ENCODE data around the gene HPCAL1.

Gene HPCAL1

GRCh38 chr2:10377052-10377746 lies 74.5 kb downstream of the HPCAL1 start:
- peak overlapping the region; percentile 39 to 66 for H3K4me3 Mint-ChIP-seq

GRCh38 chr2:10377747-10378085 lies 75.0 kb downstream of the HPCAL1 start:
- Mint-ChIP-seq H3K27me3 (no peaks in the 10 kb centered on the region), H3K4me3 (peak overlapping the region; percentile 55 to 66), H3K4me1 (peaks cover 78 to 96% of the 10 kb centered on the region in 2 donors), H3K36me3 (peaks cover 0 to 3% of the 10 kb centered on the region in 2 donors), H3K9me3 (no peaks in the 10 kb centered on the region), H3K27ac (peak overlapping the region; percentile 62)
- no peak for DNase-seq
- ATAC-seq (replicated peaks) = no peak

More at GRCh38 chr2:10377052-10377746, 74.5 kb downstream of the HPCAL1 start:
- no peaks in the 10 kb centered on the region for H3K27me3 Mint-ChIP-seq
- ATAC-seq (replicated peaks) = no peak
- peaks cover 0 to 3% of the 10 kb centered on the region in 2 donors for H3K36me3 Mint-ChIP-seq
- H3K4me1 Mint-ChIP-seq = peaks cover 75 to 96% of the 10 kb centered on the region in 2 donors
- DNase-seq = no peak
- peak overlapping the region; percentile 62 for H3K27ac Mint-ChIP-seq
- H3K9me3 Mint-ChIP-seq = no peaks in the 10 kb centered on the region

GRCh38 chr2:10378189-10378588 lies 75.5 kb downstream of the HPCAL1 start:
- Mint-ChIP-seq H3K9me3 (no peaks in the 10 kb centered on the region), H3K27ac (peak overlapping the region; percentile 62), H3K36me3 (no peaks in the 10 kb centered on the region), H3K4me1 (peaks cover 80 to 96% of the 10 kb centered on the region in 2 donors), H3K4me3 (peak overlapping the region; percentile 55 to 66), H3K27me3 (no peaks in the 10 kb centered on the region)
- peak; percentile 67 to 73 for ATAC-seq (replicated peaks)
- DNase-seq = peak; percentile 56

- Mint-ChIP-seq H3K27me3 (no peaks in the 10 kb centered on the region), H3K36me3 (no peaks in the 10 kb centered on the region), H3K27ac (peak overlapping the region; percentile 80), H3K9me3 (no peaks in the 10 kb centered on the region), H3K4me3 (peak overlapping the region in 1 of 2 donors; percentile 50), H3K4me1 (peaks cover 82 to 93% of the 10 kb centered on the region in 2 donors)
- DNase-seq = peak; percentile 28
- ATAC-seq (replicated peaks) = peak; percentile 49 to 55
These were observed 77.6 kb downstream of the HPCAL1 start for GRCh38 chr2:10380048-10380926.

- H3K4me1 Mint-ChIP-seq = peaks cover 83 to 94% of the 10 kb centered on the region in 2 donors
- H3K4me3 Mint-ChIP-seq = peak overlapping the region in 1 of 2 donors; percentile 15
- no peaks in the 10 kb centered on the region for H3K9me3 Mint-ChIP-seq
- peaks cover 2 to 5% of the 10 kb centered on the region in 2 donors for H3K36me3 Mint-ChIP-seq
- ATAC-seq (replicated peaks) = no peak
- DNase-seq = no peak
- H3K27me3 Mint-ChIP-seq = no peaks in the 10 kb centered on the region
- no peak overlapping the region for H3K27ac Mint-ChIP-seq
These were observed 79.3 kb downstream of the HPCAL1 start for GRCh38 chr2:10381997-10382353.

- Mint-ChIP-seq H3K4me3 (peak overlapping the region; percentile 64 to 67), H3K9me3 (no peaks in the 10 kb centered on the region), H3K4me1 (peaks cover 82 to 94% of the 10 kb centered on the region in 2 donors), H3K27ac (no peak overlapping the region), H3K27me3 (no peaks in the 10 kb centered on the region), H3K36me3 (peaks cover 3 to 5% of the 10 kb centered on the region in 2 donors)
- DNase-seq = peak; percentile 43
- peak; percentile 73 for ATAC-seq (replicated peaks)
These were observed 79.8 kb downstream of the HPCAL1 start for GRCh38 chr2:10382354-10383061.

- no peak overlapping the region for H3K4me3 Mint-ChIP-seq
These were observed 81.4 kb downstream of the HPCAL1 start for GRCh38 chr2:10383960-10384734.

GRCh38 chr2:10385501-10385900 lies 82.8 kb downstream of the HPCAL1 start:
- Mint-ChIP-seq H3K27ac (no peak overlapping the region), H3K36me3 (peaks cover 5% of the 10 kb centered on the region in 2 donors), H3K9me3 (no peaks in the 10 kb centered on the region), H3K4me3 (no peak overlapping the region), H3K27me3 (no peaks in the 10 kb centered on the region), H3K4me1 (peaks cover 67 to 92% of the 10 kb centered on the region in 2 donors)
- DNase-seq = no peak
- ATAC-seq (replicated peaks) = no peak

More at GRCh38 chr2:10383960-10384734, 81.4 kb downstream of the HPCAL1 start:
- Mint-ChIP-seq H3K9me3 (no peaks in the 10 kb centered on the region), H3K4me1 (peaks cover 71 to 94% of the 10 kb centered on the region in 2 donors), H3K27ac (no peak overlapping the region), H3K36me3 (peaks cover 5% of the 10 kb centered on the region in 2 donors), H3K27me3 (no peaks in the 10 kb centered on the region)
- DNase-seq (no peak), ATAC-seq (replicated peaks) (no peak)

- no peaks in the 10 kb centered on the region for H3K27me3 Mint-ChIP-seq
- peaks cover 61 to 92% of the 10 kb centered on the region in 2 donors for H3K4me1 Mint-ChIP-seq
- ATAC-seq (replicated peaks) = no peak
- peaks cover 5% of the 10 kb centered on the region in 2 donors for H3K36me3 Mint-ChIP-seq
- H3K4me3 Mint-ChIP-seq = no peak overlapping the region
- no peak for DNase-seq
- peak overlapping the region; percentile 68 for H3K27ac Mint-ChIP-seq
- H3K9me3 Mint-ChIP-seq = no peaks in the 10 kb centered on the region
These were observed 83.4 kb downstream of the HPCAL1 start for GRCh38 chr2:10385933-10386773.

GRCh38 chr2:10387033-10387432 lies 84.3 kb downstream of the HPCAL1 start:
- H3K4me3 Mint-ChIP-seq = no peak overlapping the region

GRCh38 chr2:10388954-10389560 lies 86.4 kb downstream of the HPCAL1 start:
- H3K36me3 Mint-ChIP-seq = peaks cover 5% of the 10 kb centered on the region in 2 donors
- DNase-seq = no peak
- no peaks in the 10 kb centered on the region for H3K9me3 Mint-ChIP-seq
- peaks cover 36 to 79% of the 10 kb centered on the region in 2 donors for H3K4me1 Mint-ChIP-seq
- no peak overlapping the region for H3K27ac Mint-ChIP-seq
- no peak overlapping the region for H3K4me3 Mint-ChIP-seq
- H3K27me3 Mint-ChIP-seq = no peaks in the 10 kb centered on the region
- ATAC-seq (replicated peaks) = no peak

More at GRCh38 chr2:10387033-10387432, 84.3 kb downstream of the HPCAL1 start:
- Mint-ChIP-seq H3K4me1 (peaks cover 55 to 85% of the 10 kb centered on the region in 2 donors), H3K27ac (peak overlapping the region; percentile 67), H3K36me3 (peaks cover 5% of the 10 kb centered on the region in 2 donors), H3K27me3 (no peaks in the 10 kb centered on the region), H3K9me3 (no peaks in the 10 kb centered on the region)
- ATAC-seq (replicated peaks) (no peak), DNase-seq (no peak)

GRCh38 chr2:10389573-10389972 lies 86.9 kb downstream of the HPCAL1 start:
- H3K27ac Mint-ChIP-seq = no peak overlapping the region

More at GRCh38 chr2:10389573-10389972, 86.9 kb downstream of the HPCAL1 start:
- no peaks in the 10 kb centered on the region for H3K9me3 Mint-ChIP-seq
- no peak overlapping the region for H3K4me3 Mint-ChIP-seq
- peaks cover 5 to 10% of the 10 kb centered on the region in 2 donors for H3K36me3 Mint-ChIP-seq
- DNase-seq (no peak), ATAC-seq (replicated peaks) (no peak)
- no peaks in the 10 kb centered on the region for H3K27me3 Mint-ChIP-seq
- H3K4me1 Mint-ChIP-seq = peaks cover 36 to 74% of the 10 kb centered on the region in 2 donors
